Endometrial microvascular endothelial cells (primary cell): ENCODE results near the gene DCTN4. TPM values are rescaled to one million over a fixed set of nuclear protein-coding genes. Genes with fewer than 3 reads are reported as not detected.

Experiments used
- in situ Hi-C: cut with HindIII; loops from 2 replicates; pipeline ENCODE4 v1.10.0; 2017; ENCODE audit warnings: low sequenced_read_pairs, low pct_unique_long_range_greater_than_20kb; ENCODE audit errors: inconsistent ontology term
- total RNA-seq: library from RNA; depleted of rRNA; stranded (reverse); fragments of >200 nt; gene quantifications from one replicate; pipeline ENCODE4 v1.2.3, GENCODE V29; 2015; ENCODE audit errors: inconsistent ontology term

Gene DCTN4
- total RNA-seq, 1 donor from 2014 or later = 56.0 TPM

GRCh38 chr5:150658699-150659265 lies 100.0 kb downstream of the DCTN4 start:
- in situ Hi-C loops = loop anchor here (5.0 to 25.0 kb wide), 3 partner anchors 101 to 346 kb away; partner anchors contain the start of gene ARSI

Other genes with a start within 250 kb of the DCTN4 start
- 34.8 TPM for gene SYNPO, start 118.4 kb downstream of the DCTN4 start, total RNA-seq
- 0.09 TPM for gene MYOZ3, start 97.8 kb downstream of the DCTN4 start, total RNA-seq
- gene RBM22, start 58.0 kb downstream of the DCTN4 start, total RNA-seq = 35.1 TPM
- gene SMIM3, start 19.7 kb upstream of the DCTN4 start, total RNA-seq = 12.8 TPM
- gene IRGM, start 87.5 kb upstream of the DCTN4 start, total RNA-seq = not detected
- 3.2 TPM for gene ZNF300, start 146.0 kb upstream of the DCTN4 start, total RNA-seq